ENCODE measurements around the gene GNB1L.

GNB1L gene

DNA sequence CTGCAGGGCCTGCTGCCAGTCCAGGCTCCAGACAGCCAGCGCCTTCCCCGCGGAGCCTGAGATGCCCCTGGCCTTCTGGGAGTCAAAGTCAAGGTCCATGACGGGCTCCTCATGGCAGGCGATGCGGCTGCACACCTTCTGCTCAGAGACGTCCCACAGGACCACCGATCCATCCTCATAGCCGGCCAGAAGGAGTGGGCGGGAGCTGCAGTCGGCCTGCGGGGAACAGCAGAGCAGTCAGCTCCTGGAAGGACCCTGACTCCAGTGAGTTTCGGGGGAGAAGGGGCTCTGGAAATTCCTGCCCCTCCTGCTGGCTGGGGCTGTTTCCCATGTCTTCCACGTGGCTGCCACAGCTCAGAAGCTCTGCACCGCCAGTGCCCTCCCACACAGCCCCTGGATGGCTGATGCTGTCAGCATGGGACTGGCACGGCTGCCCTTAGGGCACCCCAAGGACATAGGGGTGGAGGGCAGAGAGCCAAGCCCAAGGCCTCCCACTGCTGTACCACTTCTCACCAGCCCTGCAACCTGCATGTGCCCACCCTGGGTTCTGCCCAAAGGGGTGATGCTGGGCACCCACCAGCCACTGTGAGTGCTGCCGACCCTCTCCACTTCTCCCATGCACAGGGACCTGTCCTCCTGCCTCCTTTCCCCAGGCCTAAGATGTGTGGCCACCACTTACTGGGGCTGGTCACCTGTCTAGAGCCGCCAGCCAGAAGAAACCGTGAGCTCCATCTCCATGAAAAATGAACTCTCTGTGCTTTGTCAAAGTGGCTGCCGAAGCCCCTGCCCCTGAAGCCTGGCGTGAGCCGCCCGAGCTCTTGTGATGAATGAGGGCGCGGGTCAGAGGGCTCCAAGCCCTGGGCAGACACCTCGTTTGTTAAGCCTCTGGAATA is 52.4 kb downstream of the GNB1L start:
- no peak overlapping the region for H3K27ac ChIP-seq
- DNase-seq (ENCODE audit: low spot score) = no peak
- TF ChIP-seq, protein P1, sequence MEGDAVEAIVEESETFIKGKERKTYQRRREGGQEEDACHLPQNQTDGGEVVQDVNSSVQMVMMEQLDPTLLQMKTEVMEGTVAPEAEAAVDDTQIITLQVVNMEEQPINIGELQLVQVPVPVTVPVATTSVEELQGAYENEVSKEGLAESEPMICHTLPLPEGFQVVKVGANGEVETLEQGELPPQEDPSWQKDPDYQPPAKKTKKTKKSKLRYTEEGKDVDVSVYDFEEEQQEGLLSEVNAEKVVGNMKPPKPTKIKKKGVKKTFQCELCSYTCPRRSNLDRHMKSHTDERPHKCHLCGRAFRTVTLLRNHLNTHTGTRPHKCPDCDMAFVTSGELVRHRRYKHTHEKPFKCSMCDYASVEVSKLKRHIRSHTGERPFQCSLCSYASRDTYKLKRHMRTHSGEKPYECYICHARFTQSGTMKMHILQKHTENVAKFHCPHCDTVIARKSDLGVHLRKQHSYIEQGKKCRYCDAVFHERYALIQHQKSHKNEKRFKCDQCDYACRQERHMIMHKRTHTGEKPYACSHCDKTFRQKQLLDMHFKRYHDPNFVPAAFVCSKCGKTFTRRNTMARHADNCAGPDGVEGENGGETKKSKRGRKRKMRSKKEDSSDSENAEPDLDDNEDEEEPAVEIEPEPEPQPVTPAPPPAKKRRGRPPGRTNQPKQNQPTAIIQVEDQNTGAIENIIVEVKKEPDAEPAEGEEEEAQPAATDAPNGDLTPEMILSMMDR (IDR thresholded peaks at IDR 0.05) = no peak
- no peak overlapping the region for H3K4me3 ChIP-seq

DNA sequence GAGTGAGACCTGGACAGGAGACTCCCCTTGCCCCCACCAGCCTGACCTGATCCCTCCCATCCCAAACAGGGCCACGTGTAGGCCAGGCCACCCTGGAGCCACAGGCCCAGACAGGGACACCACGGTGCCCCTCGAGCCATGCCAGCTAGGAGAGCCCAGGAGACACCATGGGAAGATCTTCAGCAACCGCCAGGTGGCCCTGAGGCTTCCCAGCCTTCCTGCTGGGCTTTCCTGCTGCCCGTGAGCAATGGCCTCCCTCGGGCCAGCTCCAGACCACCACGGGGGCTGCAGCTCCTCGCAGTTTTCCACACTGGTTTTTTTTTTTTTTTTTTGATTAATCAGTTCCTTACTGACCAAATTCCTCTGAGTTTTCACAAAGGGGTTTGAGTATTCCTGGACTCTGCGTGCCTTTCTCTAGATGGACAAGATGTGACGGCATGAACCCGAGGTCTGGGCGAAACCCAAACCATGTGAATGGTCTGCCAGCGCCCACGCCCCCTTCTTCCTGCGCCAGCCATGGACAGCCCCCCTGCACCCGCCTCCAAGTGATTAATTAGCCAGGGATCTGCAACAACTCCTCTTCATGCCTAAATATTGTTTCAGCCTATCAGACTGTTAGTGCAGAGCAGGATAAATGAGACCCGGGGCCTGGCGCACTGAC is 53.2 kb downstream of the GNB1L start:
- TF ChIP-seq, protein P1 (IDR thresholded peaks at IDR 0.05) = no peak
- Histone ChIP-seq H3K4me3 (no peak overlapping the region), H3K27ac (no peak overlapping the region)
- no peak for DNase-seq (ENCODE audit: low spot score)

DNA sequence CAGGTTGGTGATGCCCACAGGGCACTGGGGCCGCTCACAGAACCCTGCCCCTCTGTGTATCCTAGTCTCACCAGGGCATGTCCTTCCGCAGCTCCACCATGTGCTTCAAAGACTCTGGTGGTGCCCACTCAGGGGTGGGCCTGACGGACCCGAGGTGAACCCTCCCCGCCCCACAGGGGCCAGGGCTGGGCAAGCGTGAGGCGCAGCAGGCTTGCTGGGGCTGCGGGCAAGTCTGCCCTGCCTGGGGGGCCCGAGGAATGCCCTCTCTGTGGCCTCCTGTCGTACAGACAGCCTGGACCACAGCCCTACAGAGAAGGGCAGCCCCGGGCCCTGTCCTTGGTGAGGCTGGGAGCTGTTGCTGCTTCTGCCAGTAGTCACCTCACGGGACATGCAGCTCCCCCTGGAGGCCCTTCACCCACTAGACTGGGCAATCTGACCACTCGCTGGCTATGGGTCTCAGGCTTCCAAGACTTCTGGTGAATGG is 53.9 kb downstream of the GNB1L start:
- no peak for DNase-seq (ENCODE audit: low spot score)
- no peak overlapping the region for H3K4me3 ChIP-seq
- H3K27ac ChIP-seq = no peak overlapping the region
- TF ChIP-seq, protein P1 (IDR thresholded peaks at IDR 0.05) = no peak

DNA sequence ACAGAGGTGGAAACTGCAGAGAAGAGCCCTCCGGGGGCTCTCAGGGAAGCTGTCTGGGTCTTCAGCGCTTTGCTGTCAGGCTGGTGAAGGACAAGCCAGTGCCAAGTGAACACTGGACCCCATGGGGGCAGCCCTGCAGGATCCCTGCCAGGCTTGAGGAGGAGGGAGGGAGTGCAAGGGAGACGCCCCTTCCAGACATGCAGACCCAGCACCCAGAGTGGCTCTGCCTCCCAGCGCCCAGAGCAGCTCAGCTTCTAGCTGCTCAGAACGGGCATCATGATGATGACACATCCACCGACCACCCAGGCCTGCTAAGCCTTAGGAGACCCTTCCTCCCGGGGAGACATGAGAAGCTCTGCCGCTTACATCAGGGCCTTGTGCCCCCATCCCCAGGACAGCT is 54.4 kb downstream of the GNB1L start:
- Histone ChIP-seq H3K4me3 (no peak overlapping the region), H3K27ac (no peak overlapping the region)
- DNase-seq (ENCODE audit: low spot score) = no peak
- TF ChIP-seq, protein P1 (IDR thresholded peaks at IDR 0.05) = no peak

DNA sequence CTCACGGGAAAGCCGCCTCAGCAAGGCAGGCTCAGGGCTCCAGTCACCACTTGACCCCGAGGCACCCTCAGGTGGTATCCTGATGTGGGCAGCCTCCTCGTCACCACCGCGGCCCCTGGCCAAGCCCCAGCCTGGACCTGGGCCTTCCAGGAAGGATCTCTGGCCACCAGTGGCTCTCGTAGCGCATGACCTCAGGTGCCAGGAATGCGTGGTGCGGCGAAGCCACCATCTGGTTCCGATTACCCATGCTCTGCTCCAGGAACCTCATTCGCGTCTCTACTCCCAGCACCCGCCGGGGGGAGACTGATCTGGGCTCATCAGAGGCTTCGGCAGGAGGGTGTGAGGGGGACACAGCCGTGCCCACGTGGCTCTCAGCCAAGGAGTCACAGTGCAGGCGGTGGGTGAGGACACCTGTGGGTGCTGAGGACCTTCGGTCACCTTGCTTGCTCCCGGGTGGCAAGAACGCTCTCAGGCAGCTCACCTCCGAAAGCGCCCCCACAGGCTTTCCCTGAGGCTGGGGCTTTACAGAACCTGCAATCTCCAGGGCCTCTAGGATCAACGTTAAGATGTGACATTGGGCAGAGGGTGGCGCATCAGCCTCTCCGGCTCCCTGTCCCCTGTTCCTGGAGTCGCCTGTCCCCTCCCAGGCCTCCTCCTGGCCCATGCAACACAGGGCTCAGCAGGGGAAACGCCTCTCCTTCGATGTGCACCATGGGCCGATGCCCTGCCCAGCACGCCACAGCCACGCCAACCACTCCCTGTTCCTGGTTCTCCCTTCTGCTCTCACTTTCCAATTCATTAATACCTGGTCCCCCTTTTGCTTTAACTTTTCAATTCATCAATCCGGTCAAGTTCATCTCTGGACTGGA is 55.1 kb downstream of the GNB1L start:
- TF ChIP-seq, protein P1 (IDR thresholded peaks at IDR 0.05) = no peak

DNA sequence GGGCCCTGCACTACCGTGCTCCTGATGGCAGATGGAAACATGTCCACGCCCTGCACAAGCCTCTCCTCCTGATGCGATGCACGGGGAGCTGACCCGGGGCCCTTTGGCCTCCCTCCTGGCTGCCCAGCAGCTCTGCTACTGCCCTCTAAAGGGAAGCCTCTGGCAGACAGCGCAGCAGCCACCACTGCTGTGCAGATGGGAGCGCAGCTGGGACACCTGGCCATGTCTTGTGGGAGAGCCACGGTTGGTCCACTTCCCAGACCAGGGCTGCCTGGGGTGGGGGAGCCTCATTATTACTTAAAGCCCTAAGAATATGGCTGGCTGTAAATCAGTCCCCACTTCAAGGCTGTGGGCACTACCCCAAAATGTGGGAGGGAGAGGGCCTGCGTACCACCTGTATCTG is 55.8 kb downstream of the GNB1L start:
- no peak overlapping the region for H3K27ac ChIP-seq

More for the DNA sequence above, 55.1 kb downstream of the GNB1L start:
- no peak for DNase-seq (ENCODE audit: low spot score)
- no peak overlapping the region for H3K4me3 ChIP-seq
- no peak overlapping the region for H3K27ac ChIP-seq

More for the DNA sequence above, 55.8 kb downstream of the GNB1L start:
- H3K4me3 ChIP-seq = no peak overlapping the region
- DNase-seq (ENCODE audit: low spot score) = no peak
- TF ChIP-seq, protein P1 (IDR thresholded peaks at IDR 0.05) = no peak
